Activated CD4-positive, alpha-beta memory T cell treated with anti-CD3 and anti-CD28 coated beads for 36 hours (primary cell): Measurements from ENCODE around the gene GFI1. TPM values are rescaled to one million over a fixed set of nuclear protein-coding genes. Genes with fewer than 3 reads are reported as not detected.

ENCODE experiments used
- CTCF ChIA-PET: fragments of 350-600 bp; sonication (Branson Sonifier 250); formaldehyde crosslinking; loops from one replicate; lab custom pipeline; 2021; ENCODE audit warnings: antibody characterized with exemption, inconsistent platforms; lab: Charles Lee
- POLR2A ChIA-PET: fragments of 350-600 bp; sonication (Branson Sonifier 250); formaldehyde crosslinking; loops from one replicate; lab custom pipeline; 2021; ENCODE audit warnings: antibody characterized with exemption; lab: Charles Lee
- DNase-seq: peaks from one replicate; pipeline ENCODE4 v3.0.0-alpha.2; 2020
- H3K27ac Mint-ChIP-seq: one replicate; pipeline ENCODE4 v1.8.0; 2021; ENCODE audit warnings: mixed read lengths
- H3K27me3 Mint-ChIP-seq: one replicate; pipeline ENCODE4 v1.8.0; 2021; ENCODE audit warnings: mixed read lengths
- H3K36me3 Mint-ChIP-seq: one replicate; pipeline ENCODE4 v1.8.0; 2021; ENCODE audit warnings: mixed read lengths
- H3K4me1 Mint-ChIP-seq: one replicate; pipeline ENCODE4 v1.8.0; 2021; ENCODE audit warnings: low read depth, mixed read lengths
- H3K4me3 Mint-ChIP-seq: one replicate; pipeline ENCODE4 v1.8.0; 2021; ENCODE audit warnings: mild to moderate bottlenecking, mixed read lengths
- H3K9me3 Mint-ChIP-seq: one replicate; pipeline ENCODE4 v1.8.0; 2021; ENCODE audit warnings: mixed read lengths
- intact Hi-C: fragments of 100-400 bp; cut with micrococcal nuclease; formaldehyde crosslinking; loops from one replicate; pipeline ENCODE4 v1.15.1; 2023
- total RNA-seq, 2 experiments: library from RNA; stranded (reverse); gene quantifications; one replicate each; pipeline ENCODE4 v1.2.3, GENCODE V29; 2021

GFI1 gene
- total RNA-seq, 2 experiments from 2014 or later = 53.3 to 55.3 TPM

GRCh38 chr1:92461364-92462097 is 25.2 kb downstream of the GFI1 start:
- H3K36me3 Mint-ChIP-seq = peaks cover 2% of the 10 kb centered on the region
- DNase-seq = no peak
- H3K4me1 Mint-ChIP-seq = peaks cover 52% of the 10 kb centered on the region
- CTCF ChIA-PET = interaction anchor here (2.1 kb wide), 1 partner anchor 464 kb away, joined by 6 read pairs; no protein-coding TSS in a partner anchor
- no peaks in the 10 kb centered on the region for H3K27me3 Mint-ChIP-seq
- H3K4me3 Mint-ChIP-seq = no peak overlapping the region
- H3K9me3 Mint-ChIP-seq = no peaks in the 10 kb centered on the region
- H3K27ac Mint-ChIP-seq = no peak overlapping the region
- POLR2A ChIA-PET = no interaction called here
- intact Hi-C loops = no loop called here

DNA sequence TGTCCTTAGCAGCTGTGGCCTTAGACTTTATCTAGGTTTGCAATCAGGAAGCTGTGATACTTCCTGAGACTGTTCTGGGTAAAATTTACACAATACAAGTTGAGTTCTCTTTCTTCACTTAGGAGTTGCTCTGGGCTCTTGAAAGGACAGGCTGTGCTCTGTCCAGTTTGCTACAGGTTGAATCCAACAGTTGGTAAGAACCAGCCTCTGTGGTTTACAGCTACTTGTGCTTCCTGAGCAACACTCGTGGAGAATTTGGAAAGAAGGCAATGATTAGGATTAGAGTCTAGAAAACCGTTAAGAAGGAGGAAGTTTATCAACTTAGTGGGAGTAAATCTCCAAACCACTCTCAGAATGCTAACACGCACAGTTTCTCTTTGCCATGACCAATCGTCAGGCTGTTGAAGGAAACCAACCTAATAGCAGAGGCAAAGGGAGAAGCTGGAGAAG is 26.8 kb downstream of the GFI1 start:
- H3K27ac Mint-ChIP-seq = no peak overlapping the region
- no peak for DNase-seq
- H3K4me3 Mint-ChIP-seq = no peak overlapping the region
- no peaks in the 10 kb centered on the region for H3K9me3 Mint-ChIP-seq
- POLR2A ChIA-PET = interaction anchor here (0.7 kb wide), 1 partner anchor 460 kb away, joined by 6 read pairs; no protein-coding TSS in a partner anchor
- intact Hi-C loops = no loop called here
- no peaks in the 10 kb centered on the region for H3K27me3 Mint-ChIP-seq
- CTCF ChIA-PET = interaction anchor here (1.3 to 2.1 kb wide), 2 partner anchors 26 to 463 kb away, joined by 4 to 6 read pairs; no protein-coding TSS in a partner anchor
- peaks cover 39% of the 10 kb centered on the region for H3K4me1 Mint-ChIP-seq
- no peaks in the 10 kb centered on the region for H3K36me3 Mint-ChIP-seq

DNA sequence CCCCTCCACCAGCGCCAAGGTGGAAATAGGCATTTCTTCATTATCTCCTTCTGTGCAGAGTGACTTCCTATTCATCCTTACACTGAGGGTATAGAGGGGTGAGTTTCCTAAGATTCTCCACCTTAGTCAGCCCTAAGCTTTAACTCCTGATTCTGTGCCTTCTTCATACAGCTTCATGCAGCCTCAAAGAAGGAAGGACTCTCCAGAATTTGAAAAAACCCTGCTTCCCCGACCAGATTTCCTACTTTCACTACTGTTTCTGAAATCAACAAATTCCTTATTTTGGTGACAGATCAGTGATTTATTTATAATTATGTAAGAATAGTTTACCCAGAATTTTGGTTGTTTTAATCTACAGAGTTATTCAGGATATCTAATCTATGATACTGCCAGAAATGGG is 28.6 kb downstream of the GFI1 start:
- Mint-ChIP-seq H3K27ac (no peak overlapping the region), H3K4me3 (no peak overlapping the region), H3K36me3 (no peaks in the 10 kb centered on the region), H3K4me1 (peaks cover 24% of the 10 kb centered on the region), H3K9me3 (no peaks in the 10 kb centered on the region), H3K27me3 (no peaks in the 10 kb centered on the region)
- ChIA-PET CTCF (no interaction called here), POLR2A (no interaction called here)
- intact Hi-C loops = no loop called here
- DNase-seq = no peak

DNA sequence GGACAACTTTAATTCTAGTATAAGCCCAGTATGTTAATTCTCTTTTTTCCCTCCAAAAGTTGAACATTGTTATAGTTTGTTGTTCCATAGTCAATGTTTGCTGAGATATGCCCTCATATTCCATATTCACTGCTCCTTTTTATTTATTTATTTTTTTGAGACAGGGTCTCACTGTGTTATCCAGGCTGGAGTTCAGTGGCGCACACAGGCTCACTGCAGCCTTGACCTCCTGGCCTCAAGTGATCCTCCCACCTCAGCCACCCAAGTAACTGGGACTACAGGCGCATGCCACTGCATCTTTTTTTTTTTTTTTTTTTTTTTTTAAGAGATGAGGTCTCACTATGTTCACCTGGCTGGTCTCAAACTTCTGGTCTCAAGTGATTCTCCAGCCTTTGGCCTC is 38.7 kb downstream of the GFI1 start:
- POLR2A ChIA-PET = no interaction called here
- DNase-seq = no peak
- Mint-ChIP-seq H3K36me3 (no peaks in the 10 kb centered on the region), H3K4me1 (peaks cover 9% of the 10 kb centered on the region), H3K27ac (no peak overlapping the region), H3K9me3 (no peaks in the 10 kb centered on the region), H3K4me3 (no peak overlapping the region), H3K27me3 (no peaks in the 10 kb centered on the region)
- CTCF ChIA-PET = no interaction called here
- intact Hi-C loops = loop anchor here (5.0 kb wide), 1 partner anchor 81 kb away; no protein-coding TSS in a partner anchor

DNA sequence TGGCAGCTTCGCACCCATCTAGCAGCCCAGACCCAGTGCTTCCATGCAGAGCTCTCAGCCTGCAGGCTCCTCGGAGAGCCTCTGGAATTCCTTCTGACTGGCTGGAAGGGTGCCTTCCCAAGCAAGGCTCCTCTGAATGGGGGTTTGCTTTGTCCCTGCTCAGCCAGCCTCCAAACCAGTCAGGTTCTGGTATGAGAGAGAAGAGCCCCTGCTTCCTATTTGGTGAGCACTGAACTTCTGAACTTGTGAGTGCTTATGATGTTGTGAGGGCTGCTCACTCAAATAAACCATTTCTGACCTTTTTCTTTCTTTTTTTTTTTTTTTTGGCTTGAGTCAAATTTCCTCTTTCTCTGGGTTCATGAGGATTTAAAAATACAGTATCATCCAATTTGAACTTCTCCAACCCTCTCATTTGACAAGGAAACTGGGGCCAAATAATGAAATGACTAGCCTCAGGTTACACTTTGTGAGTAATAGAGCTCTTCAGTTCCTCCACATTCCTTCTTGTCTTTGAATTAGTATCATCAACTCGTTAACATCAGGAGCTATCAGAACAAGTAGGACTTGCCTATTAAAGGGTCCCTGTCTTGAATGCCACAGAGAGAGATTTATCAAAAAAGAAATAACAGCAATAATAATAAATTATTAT is 39.6 kb downstream of the GFI1 start:
- H3K4me1 Mint-ChIP-seq = peaks cover 9% of the 10 kb centered on the region
- CTCF ChIA-PET = no interaction called here
- intact Hi-C loops = loop anchor here (5.0 kb wide), 1 partner anchor 80 kb away; no protein-coding TSS in a partner anchor
- no peak overlapping the region for H3K27ac Mint-ChIP-seq
- no peaks in the 10 kb centered on the region for H3K9me3 Mint-ChIP-seq
- H3K27me3 Mint-ChIP-seq = no peaks in the 10 kb centered on the region
- DNase-seq = no peak
- POLR2A ChIA-PET = no interaction called here
- no peak overlapping the region for H3K4me3 Mint-ChIP-seq
- H3K36me3 Mint-ChIP-seq = no peaks in the 10 kb centered on the region

DNA sequence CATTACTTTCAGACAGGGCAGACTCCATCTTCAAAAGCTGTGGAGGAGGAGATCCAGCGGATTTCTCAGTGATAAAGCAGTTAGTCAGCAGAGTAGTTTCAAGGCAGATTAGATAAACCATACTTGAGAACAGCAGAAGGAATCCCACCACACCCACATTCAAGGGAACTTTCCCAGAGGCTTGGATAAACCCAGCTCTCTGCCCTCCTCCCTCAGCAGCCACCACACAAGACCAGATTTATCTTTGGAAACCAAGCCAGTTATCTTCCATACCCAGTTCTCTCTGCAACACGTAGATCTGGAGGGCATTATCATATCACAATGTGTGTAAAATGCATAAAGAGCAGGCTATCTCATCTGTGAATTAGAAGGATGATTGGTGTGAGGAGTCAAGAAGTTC is 40.2 kb downstream of the GFI1 start:
- intact Hi-C loops = loop anchor here (5.0 kb wide), 1 partner anchor 79 kb away; no protein-coding TSS in a partner anchor
- Mint-ChIP-seq H3K27me3 (no peaks in the 10 kb centered on the region), H3K4me3 (no peak overlapping the region), H3K4me1 (peaks cover 9% of the 10 kb centered on the region), H3K27ac (no peak overlapping the region), H3K36me3 (no peaks in the 10 kb centered on the region), H3K9me3 (no peaks in the 10 kb centered on the region)
- CTCF ChIA-PET = no interaction called here
- no peak for DNase-seq
- POLR2A ChIA-PET = no interaction called here

- Mint-ChIP-seq H3K4me3 (no peak overlapping the region), H3K9me3 (no peaks in the 10 kb centered on the region), H3K27ac (no peak overlapping the region), H3K27me3 (no peaks in the 10 kb centered on the region), H3K36me3 (no peaks in the 10 kb centered on the region), H3K4me1 (peaks cover 9% of the 10 kb centered on the region)
- intact Hi-C loops = loop anchor here (5.0 kb wide), 1 partner anchor 79 kb away; no protein-coding TSS in a partner anchor
- ChIA-PET CTCF (interaction anchor here (0.6 kb wide), 1 partner anchor 449 kb away, joined by 3 read pairs; no protein-coding TSS in a partner anchor), POLR2A (no interaction called here)
- no peak for DNase-seq
These were observed 40.9 kb downstream of the GFI1 start for GRCh38 chr1:92445865-92446264.

- H3K27ac Mint-ChIP-seq = no peak overlapping the region
- H3K9me3 Mint-ChIP-seq = no peaks in the 10 kb centered on the region
- CTCF ChIA-PET = no interaction called here
- no peaks in the 10 kb centered on the region for H3K36me3 Mint-ChIP-seq
- POLR2A ChIA-PET = no interaction called here
- H3K4me3 Mint-ChIP-seq = no peak overlapping the region
- intact Hi-C loops = no loop called here
- no peak for DNase-seq
- peaks cover 13% of the 10 kb centered on the region for H3K4me1 Mint-ChIP-seq
- no peaks in the 10 kb centered on the region for H3K27me3 Mint-ChIP-seq
These were observed 42.4 kb downstream of the GFI1 start for GRCh38 chr1:92444351-92444750.

DNA sequence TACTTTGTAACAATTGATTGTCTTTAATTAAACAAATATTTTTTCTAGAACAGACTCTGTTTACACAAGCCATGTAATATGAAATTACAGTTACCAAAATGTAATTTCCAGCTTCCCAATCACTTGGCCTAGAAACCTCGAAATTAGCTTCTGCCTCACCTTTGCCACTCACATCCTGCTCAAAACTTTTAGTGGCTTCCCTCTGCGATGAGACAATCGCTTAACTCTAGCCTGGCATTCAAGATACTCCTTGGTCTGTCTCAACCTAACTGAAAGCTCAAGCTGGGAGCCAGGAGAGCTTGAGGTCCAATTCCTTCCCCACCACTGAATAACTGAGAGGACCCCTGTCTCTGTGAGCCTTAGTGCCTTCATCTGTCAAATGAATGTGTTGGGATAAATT is 42.8 kb downstream of the GFI1 start:
- DNase-seq = no peak
- no peaks in the 10 kb centered on the region for H3K27me3 Mint-ChIP-seq
- H3K27ac Mint-ChIP-seq = no peak overlapping the region
- H3K4me3 Mint-ChIP-seq = no peak overlapping the region
- no peaks in the 10 kb centered on the region for H3K9me3 Mint-ChIP-seq
- ChIA-PET CTCF (no interaction called here), POLR2A (no interaction called here)
- intact Hi-C loops = no loop called here
- peaks cover 17% of the 10 kb centered on the region for H3K4me1 Mint-ChIP-seq
- H3K36me3 Mint-ChIP-seq = no peaks in the 10 kb centered on the region

DNA sequence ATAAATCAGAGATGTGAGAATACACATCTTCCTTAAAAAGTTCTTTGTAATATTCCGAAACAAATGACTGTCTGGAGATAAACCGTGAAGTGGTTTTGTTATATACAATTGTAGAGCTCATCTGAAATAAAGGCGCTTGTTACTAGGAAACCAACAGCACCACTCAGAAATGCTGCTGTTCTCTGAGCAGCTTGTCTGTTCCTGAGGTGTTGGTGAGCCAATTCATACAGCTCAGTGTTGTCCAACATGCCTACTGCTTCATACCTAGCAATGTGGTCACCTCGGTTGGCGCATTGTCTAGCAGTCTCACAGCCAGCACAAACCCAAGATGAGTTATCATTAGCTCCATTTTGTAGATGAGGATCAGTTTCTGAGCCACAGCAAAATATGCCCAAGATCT is 44.4 kb downstream of the GFI1 start:
- Mint-ChIP-seq H3K9me3 (no peaks in the 10 kb centered on the region), H3K4me1 (peaks cover 14% of the 10 kb centered on the region), H3K36me3 (no peaks in the 10 kb centered on the region), H3K27me3 (no peaks in the 10 kb centered on the region), H3K4me3 (no peak overlapping the region), H3K27ac (no peak overlapping the region)
- DNase-seq = no peak
- POLR2A ChIA-PET = no interaction called here
- intact Hi-C loops = no loop called here
- CTCF ChIA-PET = no interaction called here

DNA sequence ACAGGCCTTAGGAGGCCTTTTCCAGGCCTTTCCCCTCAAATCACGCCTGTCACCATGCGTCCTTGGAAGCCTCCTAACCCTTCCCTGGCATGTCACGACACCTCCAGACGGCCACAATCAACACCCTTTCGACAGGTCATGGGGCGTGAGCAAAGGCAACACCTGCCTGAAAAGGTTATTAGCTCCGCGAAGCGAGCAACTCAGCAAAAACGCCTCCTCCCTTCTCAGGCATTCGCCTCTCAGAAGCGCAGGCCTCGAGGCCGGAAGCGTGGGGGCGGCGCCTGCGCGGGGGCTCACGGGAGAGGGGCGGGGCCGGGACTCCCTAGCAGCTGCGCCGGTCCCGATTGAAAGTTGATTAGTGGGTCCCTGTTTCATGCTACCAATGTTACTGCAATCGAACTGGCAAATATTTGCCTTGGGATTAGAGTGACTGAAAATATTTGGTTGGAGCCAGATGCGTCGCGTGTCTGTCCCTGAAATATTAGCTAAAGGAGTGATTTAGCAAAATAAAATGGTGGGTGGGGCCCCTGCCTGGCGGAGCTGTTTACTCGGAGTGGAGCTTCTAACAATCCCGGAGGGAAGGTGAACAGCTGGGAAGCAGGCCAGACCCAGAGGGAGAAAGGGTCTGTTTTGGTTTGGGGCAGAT is 44.9 kb downstream of the GFI1 start:
- Mint-ChIP-seq H3K27me3 (no peaks in the 10 kb centered on the region), H3K4me3 (no peak overlapping the region), H3K9me3 (no peaks in the 10 kb centered on the region), H3K27ac (no peak overlapping the region), H3K36me3 (no peaks in the 10 kb centered on the region), H3K4me1 (peaks cover 11% of the 10 kb centered on the region)
- no peak for DNase-seq
- POLR2A ChIA-PET = interaction anchor here (0.6 kb wide), 1 partner anchor 17 kb away, joined by 4 read pairs; no protein-coding TSS in a partner anchor
- CTCF ChIA-PET = no interaction called here
- intact Hi-C loops = no loop called here

GRCh38 chr1:92441316-92441696 is 45.4 kb downstream of the GFI1 start:
- DNase-seq = no peak
- no peaks in the 10 kb centered on the region for H3K36me3 Mint-ChIP-seq
- H3K27ac Mint-ChIP-seq = no peak overlapping the region
- no peaks in the 10 kb centered on the region for H3K9me3 Mint-ChIP-seq
- H3K4me1 Mint-ChIP-seq = peaks cover 8% of the 10 kb centered on the region
- no peaks in the 10 kb centered on the region for H3K27me3 Mint-ChIP-seq
- POLR2A ChIA-PET = interaction anchor here (0.6 kb wide), 1 partner anchor 18 kb away, joined by 4 read pairs; no protein-coding TSS in a partner anchor
- intact Hi-C loops = no loop called here
- CTCF ChIA-PET = no interaction called here
- H3K4me3 Mint-ChIP-seq = no peak overlapping the region
